Upper lobe of right lung (tissue), 1 donor: ENCODE results near the gene SERGEF. TPM values are rescaled to one million over a fixed set of nuclear protein-coding genes. Genes with fewer than 3 reads are reported as not detected.

Experiments
- ATAC-seq: fragments of 200-7000 bp; cut with Tn5 transposase; one replicate; pipeline ENCODE4 v1.9.1; 2020; ENCODE audit warnings: mild to moderate bottlenecking, moderate library complexity
- DNase-seq: peaks from one replicate; pipeline ENCODE4 v3.0.0-alpha.2; 2020
- H3K27ac ChIP-seq: fragments of 200-600 bp; one replicate; pipeline ENCODE4 v1.8.0; 2022
- H3K27me3 ChIP-seq: fragments of 200-600 bp; one replicate; pipeline ENCODE4 v1.8.0; 2022; ENCODE audit warnings: mild to moderate bottlenecking
- H3K36me3 ChIP-seq: fragments of 200-600 bp; one replicate; pipeline ENCODE4 v1.8.0; 2022
- H3K4me1 ChIP-seq: fragments of 200-600 bp; one replicate; pipeline ENCODE4 v1.8.0; 2022
- H3K4me3 ChIP-seq: fragments of 200-600 bp; one replicate; pipeline ENCODE4 v1.8.0; 2022; ENCODE audit warnings: mild to moderate bottlenecking
- H3K9me3 ChIP-seq: fragments of 200-600 bp; one replicate; pipeline ENCODE4 v1.8.0; 2022
- CTCF ChIP-seq: fragments of 200-600 bp; IDR thresholded peaks from one replicate; pipeline ENCODE4 v1.8.0; 2022; ENCODE audit warnings: antibody characterized with exemption
- intact Hi-C: fragments of 100-400 bp; cut with DNase I; formaldehyde crosslinking; loops from one replicate; pipeline ENCODE4 v1.11.0; 2022
- total RNA-seq: library from RNA; stranded (reverse); fragmentation: NEBNext Ultra II Directional; extraction: Animal tissue kit (Norgen Biotek cat#: 25700); gene quantifications from one replicate; pipeline ENCODE4 v1.2.1, GENCODE V29; 2021
- donor health status: DM: no; HTN: yes; CAD: no; lungs with severe emphysema.

SERGEF gene
- total RNA-seq, 1 donor from 2014 or later = 37.6 TPM

GRCh38 chr11:17865765-17866428, 146.9 kb downstream of the SERGEF start:
- Histone ChIP-seq H3K4me1 (no peaks in the 10 kb centered on the region), H3K27me3 (no peaks in the 10 kb centered on the region), H3K27ac (no peak overlapping the region), H3K9me3 (no peaks in the 10 kb centered on the region), H3K4me3 (no peak overlapping the region), H3K36me3 (no peaks in the 10 kb centered on the region)
- intact Hi-C loops = no loop called here
- DNase-seq (no peak), ATAC-seq (peak; percentile 39)
- no peak for TF ChIP-seq CTCF

GRCh38 chr11:17864478-17864941, 148.3 kb downstream of the SERGEF start:
- Histone ChIP-seq H3K4me3 (no peak overlapping the region), H3K9me3 (no peaks in the 10 kb centered on the region), H3K27ac (no peak overlapping the region), H3K36me3 (no peaks in the 10 kb centered on the region), H3K27me3 (no peaks in the 10 kb centered on the region), H3K4me1 (no peaks in the 10 kb centered on the region)
- ATAC-seq (peak; percentile 63), DNase-seq (no peak)
- TF ChIP-seq CTCF = peak; percentile 50
- intact Hi-C loops = no loop called here

- Histone ChIP-seq H3K27me3 (no peaks in the 10 kb centered on the region), H3K9me3 (no peaks in the 10 kb centered on the region), H3K36me3 (no peaks in the 10 kb centered on the region), H3K4me3 (no peak overlapping the region), H3K27ac (no peak overlapping the region), H3K4me1 (no peaks in the 10 kb centered on the region)
- TF ChIP-seq CTCF = no peak
- DNase-seq (no peak), ATAC-seq (no peak)
- intact Hi-C loops = no loop called here
Measured at GRCh38 chr11:17861036-17861755, 151.7 kb downstream of the SERGEF start.

GRCh38 chr11:17859552-17859951, 153.3 kb downstream of the SERGEF start:
- no peak for ATAC-seq
- no peak for DNase-seq
- Histone ChIP-seq H3K4me3 (no peak overlapping the region), H3K27me3 (no peaks in the 10 kb centered on the region), H3K27ac (no peak overlapping the region), H3K9me3 (no peaks in the 10 kb centered on the region), H3K36me3 (no peaks in the 10 kb centered on the region), H3K4me1 (no peaks in the 10 kb centered on the region)
- intact Hi-C loops = no loop called here
- no peak for TF ChIP-seq CTCF

GRCh38 chr11:17855531-17856290, 157.1 kb downstream of the SERGEF start:
- no peak for ATAC-seq
- no peak for DNase-seq

More at GRCh38 chr11:17855531-17856290, 157.1 kb downstream of the SERGEF start:
- no peaks in the 10 kb centered on the region for H3K9me3 ChIP-seq
- H3K36me3 ChIP-seq = no peaks in the 10 kb centered on the region
- H3K4me1 ChIP-seq = no peaks in the 10 kb centered on the region
- H3K27ac ChIP-seq = no peak overlapping the region
- intact Hi-C loops = no loop called here
- no peaks in the 10 kb centered on the region for H3K27me3 ChIP-seq
- no peak overlapping the region for H3K4me3 ChIP-seq
- no peak for TF ChIP-seq CTCF
